Measurements from ENCODE around the gene ACADVL.
A peak's percentile ranks its signal among the peaks of the same experiment; 100 is the strongest.

ACADVL gene

DNA sequence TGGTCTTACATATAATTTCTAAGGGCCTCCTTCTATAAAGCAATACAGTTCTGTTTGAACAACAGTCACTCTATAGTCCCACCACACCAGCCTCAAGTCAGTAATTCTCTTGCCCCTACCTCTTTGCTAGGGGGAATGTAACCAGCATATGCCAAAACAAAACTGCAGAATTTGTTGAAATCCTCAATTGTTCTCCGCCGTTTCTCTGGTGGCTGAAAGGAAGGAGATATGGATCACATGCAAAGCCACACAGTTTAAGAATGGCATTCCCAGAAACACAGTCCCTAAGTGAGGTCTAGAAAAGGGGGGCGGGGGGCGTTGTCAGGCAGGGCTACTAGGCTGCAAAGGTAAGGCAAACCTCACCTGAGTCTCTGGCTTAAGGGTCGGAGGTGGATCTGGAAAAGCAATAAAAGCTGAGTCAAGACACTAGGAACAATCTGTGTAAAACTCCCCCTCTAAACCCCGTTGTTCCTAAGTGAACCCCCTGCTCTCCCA, 17.6 kb downstream of the ACADVL start:
- Histone ChIP-seq H4K8ac (ENCODE audit: low read depth, low read length) (no peak overlapping the region), H3K4ac (ENCODE audit: low read depth, low read length) (peak overlapping the region; percentile 89), H3K27me3 (ENCODE audit: insufficient read depth, low read length) (no peaks in the 10 kb centered on the region), H3K9ac (ENCODE audit: low read length) (peak overlapping the region; percentile 17), H3K36me3 (ENCODE audit: control insufficient read depth in 1 of 2, insufficient read depth in 2 of 2, low read length in 2 of 2) (peaks cover 25 to 38% of the 10 kb centered on the region in 2 experiments), H3K4me2 (ENCODE audit: low read length) (peak overlapping the region; percentile 71), H3K27ac (ENCODE audit: low read depth, low read length) (peak overlapping the region; percentile 89), H3K79me2 (ENCODE audit: control insufficient read depth, insufficient read depth, low read length, poor library complexity) (peaks cover 34% of the 10 kb centered on the region), H3K9me3 (ENCODE audit: insufficient read depth, low read depth, low read length) (peaks cover 4% of the 10 kb centered on the region), H3K18ac (ENCODE audit: low read length) (no peak overlapping the region), H2AK5ac (ENCODE audit: low read length) (peak overlapping the region; percentile 55), H4K12ac (ENCODE audit: low read depth, low read length) (peak overlapping the region; percentile 50), H2AFZ (ENCODE audit: insufficient read depth, low read length, poor library complexity) (no peak overlapping the region), H2BK120ac (ENCODE audit: insufficient read depth, low read length, poor library complexity) (no peak overlapping the region), H3K14ac (ENCODE audit: low read length) (peak overlapping the region; percentile 65), H3K4me3 (ENCODE audit: low read depth, low read length) (peak overlapping the region; percentile 59), H4K91ac (ENCODE audit: low read depth, low read length) (no peak overlapping the region), H2BK5ac (ENCODE audit: low read depth, low read length, poor library complexity) (peak overlapping the region; percentile 32), H2BK12ac (ENCODE audit: low read length) (no peak overlapping the region), H3K23ac (ENCODE audit: low read length) (no peak overlapping the region), H3K79me1 (ENCODE audit: low read length) (peaks cover 30% of the 10 kb centered on the region), H3K4me1 (ENCODE audit: control insufficient read depth in 1 of 2, insufficient read depth in 2 of 2, low read length in 2 of 2) (peaks cover 18 to 32% of the 10 kb centered on the region in 2 experiments)
- WGBS (ENCODE audit: extremely low coverage, insufficient coverage, insufficient read length): no CpG with 5 or more reads among the region's 6 CpGs
- no peak for DNase-seq

DNA sequence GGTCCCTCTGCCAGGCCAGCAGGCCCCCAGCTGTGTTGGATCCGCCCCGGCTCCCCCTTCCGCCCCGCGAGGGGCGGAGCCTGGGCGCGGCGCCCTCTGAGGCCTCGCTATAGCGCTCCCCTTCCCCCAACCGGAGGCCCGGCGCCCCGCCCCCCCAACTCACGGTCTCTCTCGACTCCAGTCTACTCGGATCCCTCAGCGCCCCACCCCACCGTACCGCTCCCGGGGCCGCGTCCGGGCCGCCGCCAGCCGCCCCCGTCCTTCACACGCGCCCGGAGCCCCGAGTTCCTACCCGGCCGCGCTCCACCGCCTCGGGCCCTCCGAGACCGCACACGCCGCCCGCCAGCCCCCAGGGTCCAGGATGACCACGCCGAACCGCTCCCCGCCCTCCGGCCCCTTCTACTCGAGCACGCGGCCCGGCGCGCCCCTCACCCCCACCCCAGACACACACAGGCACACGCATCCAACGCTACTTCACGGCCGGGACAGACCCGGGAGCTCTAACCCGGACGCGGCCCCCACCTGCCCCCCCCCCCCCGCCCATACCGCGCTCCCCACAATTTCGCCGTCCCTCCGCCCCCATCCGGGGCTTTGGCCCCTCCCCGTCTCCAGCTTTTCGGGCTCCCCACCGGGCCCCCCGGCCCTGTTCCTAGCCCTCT, 18.2 kb downstream of the ACADVL start:
- peaks cover 4% of the 10 kb centered on the region for H3K9me3 ChIP-seq (ENCODE audit: insufficient read depth, low read depth, low read length)
- H4K8ac ChIP-seq (ENCODE audit: low read depth, low read length): peak overlapping the region; percentile 94
- H3K18ac ChIP-seq (ENCODE audit: low read length): peak overlapping the region; percentile 94
- peak overlapping the region; percentile 95 for H3K14ac ChIP-seq (ENCODE audit: low read length)
- peak overlapping the region; percentile 94 for H2AK5ac ChIP-seq (ENCODE audit: low read length)
- H4K12ac ChIP-seq (ENCODE audit: low read depth, low read length): peak overlapping the region; percentile 89
- H3K79me1 ChIP-seq (ENCODE audit: low read length): peaks cover 34% of the 10 kb centered on the region
- H2BK12ac ChIP-seq (ENCODE audit: low read length): no peak overlapping the region
- H3K79me2 ChIP-seq (ENCODE audit: control insufficient read depth, insufficient read depth, low read length, poor library complexity): peaks cover 36% of the 10 kb centered on the region
- peak overlapping the region; percentile 89 for H3K27ac ChIP-seq (ENCODE audit: low read depth, low read length)
- H4K91ac ChIP-seq (ENCODE audit: low read depth, low read length): peak overlapping the region; percentile 95
- H3K36me3 ChIP-seq (ENCODE audit: control insufficient read depth in 1 of 2, insufficient read depth in 2 of 2, low read length in 2 of 2): peaks cover 25 to 38% of the 10 kb centered on the region in 2 experiments
- H2BK5ac ChIP-seq (ENCODE audit: low read depth, low read length, poor library complexity): peak overlapping the region; percentile 93
- peak overlapping the region; percentile 94 for H3K4me3 ChIP-seq (ENCODE audit: low read depth, low read length)
- DNase-seq: peak in 1 of 2 donors; percentile 54
- peak overlapping the region; percentile 93 for H2BK120ac ChIP-seq (ENCODE audit: insufficient read depth, low read length, poor library complexity)
- peak overlapping the region; percentile 68 for H2AFZ ChIP-seq (ENCODE audit: insufficient read depth, low read length, poor library complexity)
- H3K23ac ChIP-seq (ENCODE audit: low read length): no peak overlapping the region
- peak overlapping the region; percentile 36 for H3K9ac ChIP-seq (ENCODE audit: low read length)
- WGBS (ENCODE audit: extremely low coverage, insufficient coverage, insufficient read length): no CpG with 5 or more reads among the region's 73 CpGs
- no peaks in the 10 kb centered on the region for H3K27me3 ChIP-seq (ENCODE audit: insufficient read depth, low read length)
- H3K4ac ChIP-seq (ENCODE audit: low read depth, low read length): peak overlapping the region; percentile 86
- peaks cover 18 to 31% of the 10 kb centered on the region in 2 experiments for H3K4me1 ChIP-seq (ENCODE audit: control insufficient read depth in 1 of 2, insufficient read depth in 2 of 2, low read length in 2 of 2)
- H3K4me2 ChIP-seq (ENCODE audit: low read length): peak overlapping the region; percentile 71

DNA sequence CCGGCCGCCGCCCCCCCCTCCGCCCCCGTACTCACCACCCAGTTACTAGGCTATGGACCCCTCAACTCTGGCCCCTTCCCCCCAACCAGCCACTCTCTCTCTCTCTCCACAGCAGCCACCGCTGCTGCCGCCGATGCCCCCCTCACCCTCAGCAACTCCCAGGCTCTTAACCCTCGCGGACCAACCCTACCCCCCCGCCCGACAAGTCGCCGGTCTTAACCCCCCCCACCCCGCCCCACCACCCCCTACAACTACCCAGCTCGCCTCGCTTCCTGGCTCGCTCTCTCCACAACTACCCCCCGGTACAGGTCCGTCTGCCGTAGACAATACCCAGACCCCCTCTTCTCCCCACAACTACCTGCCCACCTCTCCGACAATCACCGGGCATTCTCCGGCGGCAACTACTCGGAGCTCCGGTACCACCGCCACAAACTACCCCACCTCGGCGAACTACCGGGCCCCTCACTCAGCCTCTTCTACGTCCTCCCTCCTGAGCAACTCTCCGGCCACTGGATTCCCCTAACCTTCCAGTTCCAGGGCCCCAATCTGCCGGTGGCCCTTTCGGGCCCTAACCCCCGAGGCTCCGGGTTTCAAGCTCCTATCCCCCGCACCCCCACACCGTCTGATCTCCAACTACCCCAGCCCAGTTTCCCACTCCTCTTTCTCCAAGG, 18.8 kb downstream of the ACADVL start:
- Histone ChIP-seq H2AFZ (ENCODE audit: insufficient read depth, low read length, poor library complexity) (peak overlapping the region; percentile 37), H4K12ac (ENCODE audit: low read depth, low read length) (peak overlapping the region; percentile 89), H2AK5ac (ENCODE audit: low read length) (peak overlapping the region; percentile 96), H3K14ac (ENCODE audit: low read length) (peak overlapping the region; percentile 96), H3K23ac (ENCODE audit: low read length) (no peak overlapping the region), H3K27me3 (ENCODE audit: insufficient read depth, low read length) (no peaks in the 10 kb centered on the region), H3K9me3 (ENCODE audit: insufficient read depth, low read depth, low read length) (peaks cover 4% of the 10 kb centered on the region), H3K18ac (ENCODE audit: low read length) (peak overlapping the region; percentile 94), H4K8ac (ENCODE audit: low read depth, low read length) (peak overlapping the region; percentile 85), H2BK12ac (ENCODE audit: low read length) (peak overlapping the region; percentile 29), H3K4me2 (ENCODE audit: low read length) (peak overlapping the region; percentile 52), H3K4ac (ENCODE audit: low read depth, low read length) (peak overlapping the region; percentile 100), H2BK120ac (ENCODE audit: insufficient read depth, low read length, poor library complexity) (peak overlapping the region; percentile 95), H3K27ac (ENCODE audit: low read depth, low read length) (peak overlapping the region; percentile 89), H2BK5ac (ENCODE audit: low read depth, low read length, poor library complexity) (peak overlapping the region; percentile 95), H3K4me3 (ENCODE audit: low read depth, low read length) (peak overlapping the region; percentile 94), H3K79me2 (ENCODE audit: control insufficient read depth, insufficient read depth, low read length, poor library complexity) (peaks cover 35% of the 10 kb centered on the region), H3K9ac (ENCODE audit: low read length) (peak overlapping the region; percentile 99), H4K91ac (ENCODE audit: low read depth, low read length) (peak overlapping the region; percentile 99), H3K36me3 (ENCODE audit: control insufficient read depth in 1 of 2, insufficient read depth in 2 of 2, low read length in 2 of 2) (peaks cover 25 to 38% of the 10 kb centered on the region in 2 experiments), H3K79me1 (ENCODE audit: low read length) (peaks cover 38% of the 10 kb centered on the region), H3K4me1 (ENCODE audit: control insufficient read depth in 1 of 2, insufficient read depth in 2 of 2, low read length in 2 of 2) (peaks cover 18 to 29% of the 10 kb centered on the region in 2 experiments)
- no CpG with 5 or more reads among the region's 39 CpGs for WGBS (ENCODE audit: extremely low coverage, insufficient coverage, insufficient read length)
- DNase-seq: no peak

DNA sequence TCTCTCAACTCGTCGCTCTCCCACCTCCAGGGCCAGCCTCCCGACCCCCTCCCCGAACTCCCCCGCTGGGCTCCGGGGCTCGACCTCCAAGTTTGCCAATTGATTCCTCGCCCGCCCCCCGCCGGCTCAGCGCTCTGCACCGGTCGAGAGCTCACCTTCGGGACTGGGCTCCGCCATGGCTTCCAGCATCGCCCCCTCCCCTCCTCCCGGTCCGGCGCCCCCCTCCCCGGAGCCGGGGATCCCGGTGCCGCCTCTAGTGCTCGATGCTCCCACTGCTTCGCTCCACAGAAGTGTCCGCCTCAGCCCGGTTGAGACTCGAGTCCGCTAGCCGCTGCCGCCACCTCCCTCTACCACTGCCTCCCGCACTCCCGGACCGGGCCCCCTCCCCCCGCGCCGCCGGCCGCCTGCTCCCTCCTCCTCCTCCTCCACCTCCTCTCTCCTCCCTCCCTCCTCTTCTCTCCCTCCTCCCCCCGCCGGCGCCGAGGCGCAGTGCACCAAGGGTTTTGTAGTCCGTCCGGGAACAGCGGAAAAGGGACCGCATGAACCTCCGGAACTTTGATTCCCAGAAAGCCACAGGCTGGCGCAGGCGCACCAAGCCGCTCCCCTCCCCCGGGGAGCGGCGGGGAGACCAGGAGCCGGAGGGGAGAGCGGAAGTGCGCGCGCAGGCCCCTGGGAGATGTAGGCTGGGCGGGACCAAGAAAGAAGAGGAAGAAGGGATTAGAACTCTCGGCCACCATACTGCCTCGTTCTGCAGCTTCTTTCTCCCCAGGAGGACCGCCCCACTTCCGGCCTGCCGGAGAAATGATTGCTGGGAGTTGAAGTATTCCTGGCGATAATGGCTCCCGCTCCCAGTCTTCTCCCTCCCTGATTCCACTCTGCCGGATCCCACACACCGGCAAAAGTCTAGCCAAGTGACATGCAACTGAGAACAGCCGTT, 19.6 kb downstream of the ACADVL start, which contains the start of gene PHF23:
PHF23 (minus strand) TSS at position 367 of the 937 bp plus-strand sequence; CDS start at position 189, 178 bp downstream.
- peak within 1 kb of the TSS; percentile 85 for H4K8ac ChIP-seq (ENCODE audit: low read depth, low read length)
- H2AK5ac ChIP-seq (ENCODE audit: low read length): peak within 1 kb of the TSS; percentile 96
- peak within 1 kb of the TSS; percentile 95 for H2BK5ac ChIP-seq (ENCODE audit: low read depth, low read length, poor library complexity)
- H3K18ac ChIP-seq (ENCODE audit: low read length): peak within 1 kb of the TSS; percentile 94
- no peak within 1 kb of the TSS for H3K23ac ChIP-seq (ENCODE audit: low read length)
- no peaks in the 10 kb centered on the region for H3K27me3 ChIP-seq (ENCODE audit: insufficient read depth, low read length)
- peak within 1 kb of the TSS; percentile 96 for H3K14ac ChIP-seq (ENCODE audit: low read length)
- H3K9ac ChIP-seq (ENCODE audit: low read length): peak within 1 kb of the TSS; percentile 99
- H2BK120ac ChIP-seq (ENCODE audit: insufficient read depth, low read length, poor library complexity): peak within 1 kb of the TSS; percentile 95
- H4K91ac ChIP-seq (ENCODE audit: low read depth, low read length): peak within 1 kb of the TSS; percentile 99
- H3K4me3 ChIP-seq (ENCODE audit: low read depth, low read length): peak within 1 kb of the TSS; percentile 94
- peaks cover 4% of the 10 kb centered on the region for H3K9me3 ChIP-seq (ENCODE audit: insufficient read depth, low read depth, low read length)
- peak; percentile 99 to 100 for DNase-seq
- peak within 1 kb of the TSS; percentile 29 for H2BK12ac ChIP-seq (ENCODE audit: low read length)
- WGBS (ENCODE audit: extremely low coverage, insufficient coverage, insufficient read length): no CpG with 5 or more reads among the region's 72 CpGs
- H3K4me2 ChIP-seq (ENCODE audit: low read length): peak within 1 kb of the TSS; percentile 61
- H3K79me2 ChIP-seq (ENCODE audit: control insufficient read depth, insufficient read depth, low read length, poor library complexity): peaks cover 29% of the 10 kb centered on the region
- peaks cover 30% of the 10 kb centered on the region for H3K79me1 ChIP-seq (ENCODE audit: low read length)
- peaks cover 29 to 44% of the 10 kb centered on the region in 2 experiments for H3K36me3 ChIP-seq (ENCODE audit: control insufficient read depth in 1 of 2, insufficient read depth in 2 of 2, low read length in 2 of 2)
- H4K12ac ChIP-seq (ENCODE audit: low read depth, low read length): peak within 1 kb of the TSS; percentile 89
- peak within 1 kb of the TSS; percentile 53 for H2AFZ ChIP-seq (ENCODE audit: insufficient read depth, low read length, poor library complexity)
- peak within 1 kb of the TSS; percentile 100 for H3K4ac ChIP-seq (ENCODE audit: low read depth, low read length)
- H3K27ac ChIP-seq (ENCODE audit: low read depth, low read length): peak within 1 kb of the TSS; percentile 89
- H3K4me1 ChIP-seq (ENCODE audit: control insufficient read depth in 1 of 2, insufficient read depth in 2 of 2, low read length in 2 of 2): peaks cover 18 to 29% of the 10 kb centered on the region in 2 experiments
